Activated naive CD8-positive, alpha-beta T cell treated with anti-CD3 and anti-CD28 coated beads for 36 hours (primary cell): Measurements from ENCODE around the gene SLC2A8. TPM values are rescaled to one million over a fixed set of nuclear protein-coding genes. Genes with fewer than 3 reads are reported as not detected.

Experiments
- DNase-seq: peaks from one replicate; pipeline ENCODE4 v3.0.0; 2021
- H3K27ac Mint-ChIP-seq: one replicate; pipeline ENCODE4 v1.8.0; 2022; ENCODE audit warnings: mild to moderate bottlenecking, moderate library complexity, mixed read lengths
- H3K27me3 Mint-ChIP-seq: one replicate; pipeline ENCODE4 v1.8.0; 2022; ENCODE audit warnings: mild to moderate bottlenecking, mixed read lengths
- H3K36me3 Mint-ChIP-seq: one replicate; pipeline ENCODE4 v1.8.0; 2021; ENCODE audit warnings: mild to moderate bottlenecking, mixed read lengths
- H3K4me1 Mint-ChIP-seq: one replicate; pipeline ENCODE4 v1.8.0; 2021; ENCODE audit warnings: mixed read lengths
- H3K4me3 Mint-ChIP-seq: one replicate; pipeline ENCODE4 v1.8.0; 2022; ENCODE audit warnings: mild to moderate bottlenecking, moderate library complexity, mixed read lengths
- H3K9me3 Mint-ChIP-seq: one replicate; pipeline ENCODE4 v1.8.0; 2022; ENCODE audit warnings: mixed read lengths
- total RNA-seq, 2 experiments: library from RNA; stranded (reverse); gene quantifications; one replicate each; pipeline ENCODE4 v1.2.3, GENCODE V29; 2021

Gene SLC2A8
- total RNA-seq, 2 experiments from 2014 or later = 1.0 to 1.9 TPM

DNA sequence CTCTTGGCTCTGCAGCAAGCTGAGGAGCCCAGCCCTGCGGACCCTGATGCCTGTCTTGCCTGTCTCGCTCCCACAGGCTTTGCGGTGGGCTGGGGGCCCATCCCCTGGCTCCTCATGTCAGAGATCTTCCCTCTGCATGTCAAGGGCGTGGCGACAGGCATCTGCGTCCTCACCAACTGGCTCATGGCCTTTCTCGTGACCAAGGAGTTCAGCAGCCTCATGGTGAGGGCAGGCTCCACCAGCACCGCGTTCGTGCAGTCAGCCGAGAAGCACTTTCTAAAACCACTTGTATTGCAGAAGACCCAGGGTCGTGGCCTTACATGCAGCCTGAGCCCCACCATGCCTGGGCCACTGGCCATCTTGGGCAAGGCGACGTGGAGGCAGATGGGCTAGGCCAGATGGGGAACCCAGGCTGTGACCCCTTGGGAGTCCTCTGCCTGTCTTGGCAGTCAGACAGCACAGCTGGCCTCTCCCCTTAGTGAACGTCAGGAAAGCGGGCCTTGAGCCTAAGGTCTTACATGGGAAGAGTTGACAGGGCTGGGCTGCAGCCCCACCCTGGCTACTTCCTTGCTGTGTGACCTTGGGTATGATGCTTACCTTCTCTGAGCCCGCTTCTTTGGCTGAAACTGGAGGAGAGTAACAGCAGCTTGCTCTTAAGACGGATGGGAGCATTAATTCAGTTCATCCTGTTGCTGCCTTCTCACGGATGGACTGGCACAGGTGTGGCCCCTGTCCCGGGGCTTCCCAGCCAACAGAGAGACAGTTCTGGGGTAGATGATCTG is 8.6 kb downstream of the SLC2A8 start:
- Mint-ChIP-seq H3K4me3 (no peak overlapping the region), H3K9me3 (no peaks in the 10 kb centered on the region), H3K4me1 (no peaks in the 10 kb centered on the region), H3K27ac (no peak overlapping the region), H3K36me3 (no peaks in the 10 kb centered on the region), H3K27me3 (peaks cover 63% of the 10 kb centered on the region)
- DNase-seq = no peak

GRCh38 chr9:127406799-127407491 is 10.0 kb downstream of the SLC2A8 start:
- H3K27ac Mint-ChIP-seq = peak overlapping the region; percentile 48
- H3K4me1 Mint-ChIP-seq = peaks cover 2% of the 10 kb centered on the region
- no peaks in the 10 kb centered on the region for H3K36me3 Mint-ChIP-seq
- peaks cover 63% of the 10 kb centered on the region for H3K27me3 Mint-ChIP-seq
- H3K4me3 Mint-ChIP-seq = no peak overlapping the region
- DNase-seq = no peak
- H3K9me3 Mint-ChIP-seq = no peaks in the 10 kb centered on the region

DNA sequence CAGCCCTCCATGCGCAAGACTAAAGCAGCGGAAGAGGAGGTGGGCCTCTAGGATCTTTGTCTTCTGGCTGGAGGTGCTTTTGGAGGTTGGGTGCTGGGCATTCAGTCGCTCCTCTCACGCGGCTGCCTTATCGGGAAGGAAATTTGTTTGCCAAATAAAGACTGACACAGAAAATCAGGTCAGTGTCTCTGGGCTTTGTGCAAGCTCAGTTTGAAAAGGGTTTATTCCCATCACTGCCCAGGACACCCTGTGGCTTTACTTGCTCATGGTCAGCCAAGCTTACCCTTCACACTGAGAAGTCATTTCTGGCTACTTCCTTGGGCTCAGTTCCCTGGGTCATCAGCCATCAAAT is 10.5 kb downstream of the SLC2A8 start:
- H3K9me3 Mint-ChIP-seq = no peaks in the 10 kb centered on the region
- DNase-seq = no peak
- no peak overlapping the region for H3K4me3 Mint-ChIP-seq
- peak overlapping the region; percentile 48 for H3K27ac Mint-ChIP-seq
- H3K4me1 Mint-ChIP-seq = peaks cover 2% of the 10 kb centered on the region
- H3K36me3 Mint-ChIP-seq = no peaks in the 10 kb centered on the region
- peaks cover 65% of the 10 kb centered on the region for H3K27me3 Mint-ChIP-seq

DNA sequence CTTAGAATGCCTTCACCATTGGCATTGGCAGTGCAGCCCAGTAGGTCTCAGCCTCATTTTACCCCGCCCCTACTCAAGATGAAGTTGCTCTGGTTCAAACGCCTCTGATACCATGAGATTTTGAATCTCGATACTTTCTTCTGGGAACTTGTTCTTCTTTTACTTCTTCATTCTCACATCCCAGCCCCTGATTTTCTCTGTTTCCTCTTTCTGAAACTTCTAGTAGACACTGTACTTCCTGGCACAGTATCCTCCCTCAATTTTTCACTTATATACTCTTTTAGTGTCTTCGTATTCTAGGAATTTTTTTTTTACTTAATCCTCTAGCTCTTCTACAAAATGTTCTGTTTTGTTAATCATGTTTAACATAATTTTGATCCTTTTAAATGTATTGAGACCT is 14.2 kb downstream of the SLC2A8 start:
- H3K4me3 Mint-ChIP-seq = no peak overlapping the region
- H3K27me3 Mint-ChIP-seq = peaks cover 76% of the 10 kb centered on the region
- H3K9me3 Mint-ChIP-seq = no peaks in the 10 kb centered on the region
- H3K4me1 Mint-ChIP-seq = peaks cover 2% of the 10 kb centered on the region
- H3K36me3 Mint-ChIP-seq = no peaks in the 10 kb centered on the region
- H3K27ac Mint-ChIP-seq = no peak overlapping the region
- DNase-seq = no peak

GRCh38 chr9:127415141-127415540 is 18.2 kb downstream of the SLC2A8 start:
- H3K27ac Mint-ChIP-seq = no peak overlapping the region
- peaks cover 55% of the 10 kb centered on the region for H3K27me3 Mint-ChIP-seq
- DNase-seq = no peak
- peaks cover 4% of the 10 kb centered on the region for H3K4me1 Mint-ChIP-seq
- no peaks in the 10 kb centered on the region for H3K9me3 Mint-ChIP-seq
- no peak overlapping the region for H3K4me3 Mint-ChIP-seq
- H3K36me3 Mint-ChIP-seq = no peaks in the 10 kb centered on the region

- DNase-seq = no peak
- no peak overlapping the region for H3K4me3 Mint-ChIP-seq
- H3K36me3 Mint-ChIP-seq = no peaks in the 10 kb centered on the region
- H3K27ac Mint-ChIP-seq = no peak overlapping the region
- peaks cover 51% of the 10 kb centered on the region for H3K27me3 Mint-ChIP-seq
- peaks cover 4% of the 10 kb centered on the region for H3K4me1 Mint-ChIP-seq
- H3K9me3 Mint-ChIP-seq = no peaks in the 10 kb centered on the region
These were observed 18.7 kb downstream of the SLC2A8 start for GRCh38 chr9:127415657-127416056.

GRCh38 chr9:127417131-127418036 is 20.4 kb downstream of the SLC2A8 start:
- no peak for DNase-seq
- Mint-ChIP-seq H3K4me1 (peaks cover 2% of the 10 kb centered on the region), H3K36me3 (no peaks in the 10 kb centered on the region), H3K9me3 (no peaks in the 10 kb centered on the region), H3K4me3 (no peak overlapping the region), H3K27me3 (peaks cover 36% of the 10 kb centered on the region), H3K27ac (no peak overlapping the region)

GRCh38 chr9:127418037-127418471 is 21.1 kb downstream of the SLC2A8 start:
- Mint-ChIP-seq H3K9me3 (no peaks in the 10 kb centered on the region), H3K4me1 (peaks cover 5% of the 10 kb centered on the region), H3K4me3 (no peak overlapping the region), H3K27me3 (peaks cover 30% of the 10 kb centered on the region), H3K27ac (no peak overlapping the region), H3K36me3 (no peaks in the 10 kb centered on the region)
- peak; percentile 53 for DNase-seq

DNA sequence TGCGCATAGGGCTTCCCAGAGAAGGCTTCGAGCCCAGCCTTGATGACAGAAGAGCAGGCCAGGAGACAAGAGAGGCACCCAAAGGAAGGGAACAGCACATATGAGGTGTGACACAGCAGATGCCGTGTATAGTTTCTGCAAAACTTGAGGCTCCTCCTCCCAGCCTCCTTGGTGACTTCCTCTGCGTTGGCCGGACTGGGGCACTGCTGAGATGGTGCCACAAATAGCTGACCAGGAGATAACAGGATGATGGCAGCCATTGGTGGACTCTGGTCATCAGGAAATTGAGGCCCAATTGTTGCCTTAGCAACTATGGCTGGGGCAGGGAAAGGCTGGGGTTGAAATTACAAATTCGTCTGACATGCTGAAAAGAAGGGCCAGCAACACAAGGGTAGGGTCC is 22.4 kb downstream of the SLC2A8 start:
- Mint-ChIP-seq H3K27me3 (peaks cover 20% of the 10 kb centered on the region), H3K9me3 (no peaks in the 10 kb centered on the region), H3K27ac (no peak overlapping the region), H3K36me3 (no peaks in the 10 kb centered on the region), H3K4me1 (peaks cover 9% of the 10 kb centered on the region), H3K4me3 (no peak overlapping the region)
- no peak for DNase-seq

DNA sequence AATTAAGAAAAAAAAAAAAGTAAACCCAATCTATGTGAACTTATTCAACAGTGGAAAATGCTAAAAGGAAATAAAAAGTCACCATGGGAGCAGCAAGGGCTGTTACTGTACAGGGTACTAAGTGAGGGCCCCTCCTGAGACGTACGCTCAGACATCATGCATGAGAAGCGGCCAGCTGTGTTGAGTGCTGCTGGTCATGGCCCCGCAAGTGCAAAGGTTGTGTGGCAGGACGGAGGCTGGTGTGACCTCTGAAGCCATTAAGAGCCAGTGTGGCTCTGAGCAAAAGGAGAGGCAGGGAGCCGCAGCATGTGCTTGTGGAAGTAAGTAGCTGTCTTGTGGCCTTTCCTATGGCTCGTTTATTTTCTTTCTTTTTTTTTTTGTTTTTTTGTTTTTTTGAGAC is 24.1 kb downstream of the SLC2A8 start:
- H3K4me1 Mint-ChIP-seq = peaks cover 20% of the 10 kb centered on the region
- DNase-seq = no peak
- H3K27ac Mint-ChIP-seq = no peak overlapping the region
- H3K36me3 Mint-ChIP-seq = peaks cover 13% of the 10 kb centered on the region
- no peak overlapping the region for H3K4me3 Mint-ChIP-seq
- no peaks in the 10 kb centered on the region for H3K9me3 Mint-ChIP-seq
- peaks cover 4% of the 10 kb centered on the region for H3K27me3 Mint-ChIP-seq

- Mint-ChIP-seq H3K27me3 (no peaks in the 10 kb centered on the region), H3K27ac (no peak overlapping the region), H3K9me3 (no peaks in the 10 kb centered on the region), H3K36me3 (peaks cover 24% of the 10 kb centered on the region), H3K4me3 (no peak overlapping the region), H3K4me1 (peaks cover 28% of the 10 kb centered on the region)
- DNase-seq = no peak
These were observed 25.3 kb downstream of the SLC2A8 start for GRCh38 chr9:127422133-127422782.

GRCh38 chr9:127422787-127423186 is 25.8 kb downstream of the SLC2A8 start:
- H3K9me3 Mint-ChIP-seq = no peaks in the 10 kb centered on the region
- peaks cover 30% of the 10 kb centered on the region for H3K4me1 Mint-ChIP-seq
- peaks cover 28% of the 10 kb centered on the region for H3K36me3 Mint-ChIP-seq
- H3K27ac Mint-ChIP-seq = peak overlapping the region; percentile 12
- no peak for DNase-seq
- H3K27me3 Mint-ChIP-seq = no peaks in the 10 kb centered on the region
- H3K4me3 Mint-ChIP-seq = peak overlapping the region; percentile 95

- Mint-ChIP-seq H3K4me1 (peaks cover 37% of the 10 kb centered on the region), H3K27me3 (no peaks in the 10 kb centered on the region), H3K4me3 (peak overlapping the region; percentile 95), H3K27ac (peak overlapping the region; percentile 99), H3K36me3 (peaks cover 35% of the 10 kb centered on the region), H3K9me3 (no peaks in the 10 kb centered on the region)
- DNase-seq = no peak
These were observed 26.5 kb downstream of the SLC2A8 start for GRCh38 chr9:127423476-127423933.

- Mint-ChIP-seq H3K9me3 (no peaks in the 10 kb centered on the region), H3K27me3 (no peaks in the 10 kb centered on the region), H3K27ac (peak within 1 kb of the TSS; percentile 99), H3K36me3 (peaks cover 40% of the 10 kb centered on the region), H3K4me3 (peak within 1 kb of the TSS; percentile 95), H3K4me1 (peaks cover 41% of the 10 kb centered on the region)
- DNase-seq = peak; percentile 94
These were observed 27.1 kb downstream of the SLC2A8 start, which contains the start of gene ZNF79 for GRCh38 chr9:127423934-127424675. Gene ZNF79, plus strand, starts transcription at chr9:127424382. Its CDS starts 406 bp downstream, at chr9:127424788.
